HEK293 (cell line): ENCODE measurements around the gene MAP2.
"Not testable (repeated sequence)": the region's sequence is repeated elsewhere in the genome, so short reads cannot be mapped to it uniquely, and the experiment has no call there.

ENCODE experiments used
- CTCF ChIA-PET: fragments of 350-600 bp; formaldehyde crosslinking; extraction: SDS; loops from one replicate; lab custom pipeline; 2021; ENCODE audit warnings: antibody characterized with exemption; lab: Yijun Ruan, JAX
- POLR2A ChIA-PET: fragments of 300-600 bp; formaldehyde crosslinking; extraction: SDS; loops from one replicate; lab custom pipeline; 2020; ENCODE audit warnings: antibody characterized with exemption, inconsistent platforms; lab: Yijun Ruan, JAX
- H3K27ac ChIP-seq: fragments of 200-500 bp; sonication (Bioruptor generic); 2 replicates; pipeline ENCODE4 v1.5.1; 2014; ENCODE audit warnings: low read depth, low read length, control low read depth, inconsistent platforms; ENCODE audit errors: extremely low read depth
- H3K36me3 ChIP-seq, 2 experiments: fragments of 200-500 bp in 1 of 2; sonication (Bioruptor generic) in 1 of 2; 1 replicate in 1 of 2; 2 replicates in 1 of 2; pipeline ENCODE4 v1.5.1; 2014 to 2017; ENCODE audit warnings: inconsistent platforms in 2 of 2, low read length in 2 of 2; ENCODE audit not compliant: control insufficient read depth in 2 of 2, insufficient read depth in 1 of 2
- H3K4me1 ChIP-seq: fragments of 200-500 bp; sonication (Bioruptor generic); 2 replicates; pipeline ENCODE4 v1.5.1; 2014; ENCODE audit warnings: mild to moderate bottlenecking, low read length, inconsistent platforms; ENCODE audit not compliant: control insufficient read depth, insufficient read depth
- H3K4me3 ChIP-seq: 2 replicates; pipeline ENCODE4 v1.5.1; 2011; ENCODE audit warnings: low read depth, mild to moderate bottlenecking, control low read depth, low read length, moderate library complexity
- H3K9me3 ChIP-seq: fragments of 200-500 bp; sonication (Bioruptor generic); 2 replicates; pipeline ENCODE4 v1.5.1; 2014; ENCODE audit warnings: low read depth, low read length, inconsistent platforms; ENCODE audit not compliant: control insufficient read depth, insufficient read depth
- EGR2 ChIP-seq: fragments of 450-650 bp; formaldehyde crosslinking; IDR thresholded peaks from 2 replicates; pipeline ENCODE4 v1.5.1; 2016; ENCODE audit warnings: low read depth, missing biosample characterization, missing genetic modification characterization
- FEZF1 ChIP-seq: fragments of 450-650 bp; formaldehyde crosslinking; IDR thresholded peaks from 2 replicates; pipeline ENCODE4 v1.5.1; 2016; ENCODE audit warnings: missing biosample characterization, missing genetic modification characterization
- KLF1 ChIP-seq: fragments of 450-650 bp; formaldehyde crosslinking; IDR thresholded peaks from 2 replicates; pipeline ENCODE4 v1.5.1; 2016; ENCODE audit warnings: missing biosample characterization, missing genetic modification characterization
- PRDM2 ChIP-seq: fragments of 450-650 bp; formaldehyde crosslinking; IDR thresholded peaks from 2 replicates; pipeline ENCODE4 v1.5.1; 2016; ENCODE audit warnings: missing biosample characterization, missing genetic modification characterization, borderline replicate concordance
- REPIN1 ChIP-seq: fragments of 450-650 bp; formaldehyde crosslinking; IDR thresholded peaks from 2 replicates; pipeline ENCODE4 v1.5.1; 2017; ENCODE audit warnings: missing biosample characterization, missing genetic modification characterization, low read depth
- SALL2 ChIP-seq: fragments of 450-650 bp; formaldehyde crosslinking; IDR thresholded peaks from 2 replicates; pipeline ENCODE4 v1.5.0; 2017; ENCODE audit warnings: missing biosample characterization, mild to moderate bottlenecking, missing genetic modification characterization, borderline replicate concordance
- SCRT2 ChIP-seq: fragments of 450-650 bp; formaldehyde crosslinking; IDR thresholded peaks from 2 replicates; pipeline ENCODE4 v1.5.1; 2016; ENCODE audit warnings: missing biosample characterization, missing genetic modification characterization
- SETDB1 ChIP-seq: IDR thresholded peaks from one replicate; pipeline ENCODE4 v1.6.1; 2017; ENCODE audit warnings: mild to moderate bottlenecking, low read length, moderate library complexity, mixed read lengths; ENCODE audit not compliant: insufficient read length
- ZFP3 ChIP-seq: fragments of 450-650 bp; formaldehyde crosslinking; IDR thresholded peaks from 2 replicates; pipeline ENCODE4 v1.5.1; 2016; ENCODE audit warnings: low read depth, missing biosample characterization, missing genetic modification characterization
- ZFP41 ChIP-seq: fragments of 450-650 bp; formaldehyde crosslinking; IDR thresholded peaks from 2 replicates; pipeline ENCODE4 v1.5.1; 2016; ENCODE audit warnings: missing biosample characterization, missing genetic modification characterization, borderline replicate concordance
- ZIC2 ChIP-seq: fragments of 450-650 bp; formaldehyde crosslinking; IDR thresholded peaks from 2 replicates; pipeline ENCODE4 v1.5.1; 2016; ENCODE audit warnings: missing biosample characterization, missing genetic modification characterization
- ZNF114 ChIP-seq: fragments of 450-650 bp; formaldehyde crosslinking; IDR thresholded peaks from 2 replicates; pipeline ENCODE4 v1.5.0; 2017; ENCODE audit warnings: missing biosample characterization, missing genetic modification characterization
- ZNF311 ChIP-seq: fragments of 450-650 bp; formaldehyde crosslinking; IDR thresholded peaks from 2 replicates; pipeline ENCODE4 v1.5.1; 2017; ENCODE audit warnings: missing biosample characterization, missing genetic modification characterization, borderline replicate concordance
- ZNF335 ChIP-seq: fragments of 450-650 bp; formaldehyde crosslinking; conservative IDR thresholded peaks from 2 replicates; pipeline ENCODE4 v1.5.1; 2016; ENCODE audit warnings: missing biosample characterization, missing genetic modification characterization
- ZNF354C ChIP-seq: fragments of 450-650 bp; formaldehyde crosslinking; IDR thresholded peaks from 2 replicates; pipeline ENCODE4 v1.5.1; 2016; ENCODE audit warnings: missing biosample characterization, missing genetic modification characterization, low read depth, borderline replicate concordance
- ZNF48 ChIP-seq: fragments of 450-650 bp; formaldehyde crosslinking; IDR thresholded peaks from 2 replicates; pipeline ENCODE4 v1.5.1; 2016; ENCODE audit warnings: missing biosample characterization, missing genetic modification characterization
- ZNF488 ChIP-seq: fragments of 450-650 bp; formaldehyde crosslinking; IDR thresholded peaks from 2 replicates; pipeline ENCODE4 v1.5.1; 2016; ENCODE audit warnings: missing biosample characterization, missing genetic modification characterization
- ZNF510 ChIP-seq: fragments of 450-650 bp; formaldehyde crosslinking; IDR thresholded peaks from 2 replicates; pipeline ENCODE4 v1.5.1; 2018; ENCODE audit warnings: mild to moderate bottlenecking, missing genetic modification characterization, missing biosample characterization; ENCODE audit not compliant: insufficient replicate concordance
- ZNF768 ChIP-seq: fragments of 450-650 bp; formaldehyde crosslinking; IDR thresholded peaks from 2 replicates; pipeline ENCODE4 v1.5.1; 2018; ENCODE audit warnings: missing biosample characterization, mild to moderate bottlenecking, missing genetic modification characterization
- ZSCAN23 ChIP-seq: fragments of 450-650 bp; formaldehyde crosslinking; IDR thresholded peaks from 2 replicates; pipeline ENCODE4 v1.5.1; 2016; ENCODE audit warnings: missing biosample characterization, missing genetic modification characterization

MAP2 gene

GRCh38 chr2:209492296-209492695, 68.4 kb downstream of the MAP2 start:
- H3K9me3 ChIP-seq, POLR2A ChIA-PET: not testable (repeated sequence)
- CTCF ChIA-PET, result interaction anchor here (0.6 to 1.2 kb wide), 2 partner anchors 158 to 632 kb away, joined by 4 read pairs; no protein-coding TSS in a partner anchor

GRCh38 chr2:209495068-209495620, 71.3 kb downstream of the MAP2 start:
- not testable (repeated sequence) for H3K4me1 ChIP-seq, H3K9me3 ChIP-seq, H3K36me3 ChIP-seq, H3K4me3 ChIP-seq
- ChIA-PET CTCF (interaction anchor here (0.6 to 1.8 kb wide), 7 partner anchors 10 to 466 kb away, joined by 3 to 5 read pairs (median 3); no protein-coding TSS in a partner anchor), POLR2A (interaction anchor here (0.6 to 2.4 kb wide), 3 partner anchors 19 to 1777 kb away, joined by 3 to 23 read pairs (median 3); no protein-coding TSS in a partner anchor)
- H3K27ac ChIP-seq, result peak overlapping the region; percentile 88
- TF ChIP-seq SETDB1, result peak; percentile 71

More at GRCh38 chr2:209492296-209492695, 68.4 kb downstream of the MAP2 start:
- H3K4me1 ChIP-seq, H3K4me3 ChIP-seq, H3K36me3 ChIP-seq, H3K27ac ChIP-seq: not testable (repeated sequence)

- Histone ChIP-seq H3K4me3 (no peak overlapping the region), H3K36me3 (no peaks in the 10 kb centered on the region), H3K4me1 (peaks cover 8% of the 10 kb centered on the region), H3K27ac (peak overlapping the region; percentile 88), H3K9me3 (no peaks in the 10 kb centered on the region; the same call in 1 of the 2 replicates)
- ChIA-PET CTCF (interaction anchor here (0.6 to 1.8 kb wide), 10 partner anchors 11 to 465 kb away, joined by 3 to 5 read pairs (median 3); no protein-coding TSS in a partner anchor), POLR2A (interaction anchor here (0.6 to 2.4 kb wide), 6 partner anchors 20 to 1777 kb away, joined by 3 to 23 read pairs (median 4); partner anchors contain the start of gene MAP2)
- TF ChIP-seq REPIN1 (tag by site-specific recombination) (no peak), ZIC2 (tag by site-specific recombination) (no peak), SALL2 (tag by site-specific recombination) (no peak), KLF1 (tag by site-specific recombination) (no peak), ZNF354C (tag by site-specific recombination) (no peak), ZFP41 (tag by site-specific recombination) (no peak), FEZF1 (tag by site-specific recombination) (peak; percentile 94), SCRT2 (tag by site-specific recombination) (peak; percentile 15; the same call in 1 of the 2 replicates), PRDM2 (no peak), ZFP3 (tag by site-specific recombination) (no peak), ZNF335 (tag by site-specific recombination) (peak; percentile 34; the same call in 1 of the 2 replicates), ZNF48 (tag by site-specific recombination) (no peak), ZNF488 (tag by site-specific recombination) (peak; percentile 60; the same call in 1 of the 2 replicates), ZNF114 (tag by site-specific recombination) (no peak), ZSCAN23 (tag by site-specific recombination) (peak; percentile 70; the same call in 1 of the 2 replicates), ZNF311 (tag by site-specific recombination) (no peak), EGR2 (no peak), ZNF510 (peak; percentile 5), ZNF768 (tag by site-specific recombination) (no peak)
Observed at GRCh38 chr2:209495855-209496585, 72.2 kb downstream of the MAP2 start.
